ENCODE results near the gene OR10H4.

Gene OR10H4

GRCh38 chr19:15991602-15992001, 42.8 kb downstream of the OR10H4 start:
- TF ChIP-seq, protein P1, sequence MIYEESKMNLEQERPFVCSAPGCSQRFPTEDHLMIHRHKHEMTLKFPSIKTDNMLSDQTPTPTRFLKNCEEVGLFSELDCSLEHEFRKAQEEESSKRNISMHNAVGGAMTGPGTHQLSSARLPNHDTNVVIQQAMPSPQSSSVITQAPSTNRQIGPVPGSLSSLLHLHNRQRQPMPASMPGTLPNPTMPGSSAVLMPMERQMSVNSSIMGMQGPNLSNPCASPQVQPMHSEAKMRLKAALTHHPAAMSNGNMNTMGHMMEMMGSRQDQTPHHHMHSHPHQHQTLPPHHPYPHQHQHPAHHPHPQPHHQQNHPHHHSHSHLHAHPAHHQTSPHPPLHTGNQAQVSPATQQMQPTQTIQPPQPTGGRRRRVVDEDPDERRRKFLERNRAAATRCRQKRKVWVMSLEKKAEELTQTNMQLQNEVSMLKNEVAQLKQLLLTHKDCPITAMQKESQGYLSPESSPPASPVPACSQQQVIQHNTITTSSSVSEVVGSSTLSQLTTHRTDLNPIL (CRISPR knock-in tag; IDR thresholded peaks at IDR 0.05; ENCODE audit: low read depth) = no peak
- TF ChIP-seq, protein P2, sequence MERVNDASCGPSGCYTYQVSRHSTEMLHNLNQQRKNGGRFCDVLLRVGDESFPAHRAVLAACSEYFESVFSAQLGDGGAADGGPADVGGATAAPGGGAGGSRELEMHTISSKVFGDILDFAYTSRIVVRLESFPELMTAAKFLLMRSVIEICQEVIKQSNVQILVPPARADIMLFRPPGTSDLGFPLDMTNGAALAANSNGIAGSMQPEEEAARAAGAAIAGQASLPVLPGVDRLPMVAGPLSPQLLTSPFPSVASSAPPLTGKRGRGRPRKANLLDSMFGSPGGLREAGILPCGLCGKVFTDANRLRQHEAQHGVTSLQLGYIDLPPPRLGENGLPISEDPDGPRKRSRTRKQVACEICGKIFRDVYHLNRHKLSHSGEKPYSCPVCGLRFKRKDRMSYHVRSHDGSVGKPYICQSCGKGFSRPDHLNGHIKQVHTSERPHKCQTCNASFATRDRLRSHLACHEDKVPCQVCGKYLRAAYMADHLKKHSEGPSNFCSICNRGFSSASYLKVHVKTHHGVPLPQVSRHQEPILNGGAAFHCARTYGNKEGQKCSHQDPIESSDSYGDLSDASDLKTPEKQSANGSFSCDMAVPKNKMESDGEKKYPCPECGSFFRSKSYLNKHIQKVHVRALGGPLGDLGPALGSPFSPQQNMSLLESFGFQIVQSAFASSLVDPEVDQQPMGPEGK (CRISPR knock-in tag; IDR thresholded peaks at IDR 0.05; ENCODE audit: borderline replicate concordance) = no peak
- TF ChIP-seq ZNF70 (CRISPR knock-in tag; IDR thresholded peaks at IDR 0.05) (no peak), ZFP3 (CRISPR knock-in tag; IDR thresholded peaks at IDR 0.05) (no peak), SNAI2 (CRISPR knock-in tag; IDR thresholded peaks at IDR 0.05) (no peak), CSRNP3 (CRISPR knock-in tag; IDR thresholded peaks at IDR 0.05) (no peak), TSHZ2 (CRISPR knock-in tag; IDR thresholded peaks at IDR 0.05) (no peak), CSDC2 (CRISPR knock-in tag; IDR thresholded peaks at IDR 0.05) (no peak), ARNTL (CRISPR knock-in tag; IDR thresholded peaks at IDR 0.05; ENCODE audit: borderline replicate concordance, low read depth) (no peak), ZC3H10 (CRISPR knock-in tag; IDR thresholded peaks at IDR 0.05) (no peak), GLIS3 (CRISPR knock-in tag; IDR thresholded peaks at IDR 0.05) (no peak), BACH2 (CRISPR knock-in tag; IDR thresholded peaks at IDR 0.05; ENCODE audit: borderline replicate concordance) (no peak), TCF4 (CRISPR knock-in tag; IDR thresholded peaks at IDR 0.05; ENCODE audit: borderline replicate concordance) (no peak), ZFP30 (CRISPR knock-in tag; IDR thresholded peaks at IDR 0.05) (no peak), PPARA (CRISPR knock-in tag; IDR thresholded peaks at IDR 0.05; ENCODE audit: borderline replicate concordance) (no peak), TOX (CRISPR knock-in tag; IDR thresholded peaks at IDR 0.05; ENCODE audit: borderline replicate concordance) (no peak), RARB (CRISPR knock-in tag; IDR thresholded peaks at IDR 0.05) (no peak), OSR1 (CRISPR knock-in tag; IDR thresholded peaks at IDR 0.05) (no peak)
- no peak for ATAC-seq

DNA sequence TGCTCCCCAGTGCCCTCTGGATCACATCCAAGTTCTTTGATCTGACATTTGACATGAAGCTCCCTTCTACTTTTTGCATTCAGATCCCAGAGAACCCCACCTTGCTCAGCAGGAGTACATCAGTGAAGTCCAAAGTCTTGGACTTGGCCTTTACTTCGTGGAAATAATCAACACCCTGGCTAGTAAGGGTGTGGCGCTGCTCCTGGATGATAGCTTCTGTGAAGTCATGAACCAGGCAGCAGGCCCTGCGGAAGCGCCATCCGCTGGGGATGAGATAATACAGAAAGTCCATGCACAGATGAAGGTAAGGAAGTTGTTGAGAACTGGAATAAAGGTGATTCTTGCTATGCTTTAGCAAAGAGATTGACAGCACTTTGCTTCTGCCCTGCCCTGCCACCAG, 43.2 kb downstream of the OR10H4 start:
- TF ChIP-seq CSRNP3 (CRISPR knock-in tag; IDR thresholded peaks at IDR 0.05) = no peak
- TF ChIP-seq SNAI2 (CRISPR knock-in tag; IDR thresholded peaks at IDR 0.05) = no peak
- no peak for TF ChIP-seq TCF4 (CRISPR knock-in tag; IDR thresholded peaks at IDR 0.05; ENCODE audit: borderline replicate concordance)
- no peak for TF ChIP-seq TOX (CRISPR knock-in tag; IDR thresholded peaks at IDR 0.05; ENCODE audit: borderline replicate concordance)
- no peak for TF ChIP-seq ZNF565 (CRISPR knock-in tag; conservative IDR thresholded peaks at IDR 0.05; ENCODE audit: low read depth)
- TF ChIP-seq, protein P3, sequence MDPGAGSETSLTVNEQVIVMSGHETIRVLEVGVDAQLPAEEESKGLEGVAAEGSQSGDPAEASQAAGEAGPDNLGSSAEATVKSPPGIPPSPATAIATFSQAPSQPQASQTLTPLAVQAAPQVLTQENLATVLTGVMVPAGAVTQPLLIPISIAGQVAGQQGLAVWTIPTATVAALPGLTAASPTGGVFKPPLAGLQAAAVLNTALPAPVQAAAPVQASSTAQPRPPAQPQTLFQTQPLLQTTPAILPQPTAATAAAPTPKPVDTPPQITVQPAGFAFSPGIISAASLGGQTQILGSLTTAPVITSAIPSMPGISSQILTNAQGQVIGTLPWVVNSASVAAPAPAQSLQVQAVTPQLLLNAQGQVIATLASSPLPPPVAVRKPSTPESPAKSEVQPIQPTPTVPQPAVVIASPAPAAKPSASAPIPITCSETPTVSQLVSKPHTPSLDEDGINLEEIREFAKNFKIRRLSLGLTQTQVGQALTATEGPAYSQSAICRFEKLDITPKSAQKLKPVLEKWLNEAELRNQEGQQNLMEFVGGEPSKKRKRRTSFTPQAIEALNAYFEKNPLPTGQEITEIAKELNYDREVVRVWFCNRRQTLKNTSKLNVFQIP (CRISPR knock-in tag; IDR thresholded peaks at IDR 0.05; ENCODE audit: borderline replicate concordance, low read depth) = no peak
- no peak for TF ChIP-seq ZC3H10 (CRISPR knock-in tag; IDR thresholded peaks at IDR 0.05)
- ATAC-seq = no peak
